Measurements from ENCODE around the gene ADORA1.

Gene ADORA1

GRCh38 chr1:203124546-203125317 is 2.8 kb upstream of the ADORA1 start:
- Histone ChIP-seq H3K27me3 (peaks cover 7% of the 10 kb centered on the region; the same call in 1 of the 2 replicates), H3K4me3 (ENCODE audit: low read depth, low read length) (no peak overlapping the region), H3K36me3 (no peaks in the 10 kb centered on the region), H3K4me1 (peaks cover 39% of the 10 kb centered on the region), H3K9me3 (no peaks in the 10 kb centered on the region)
- TF ChIP-seq CTCF (IDR thresholded peaks at IDR 0.05; ENCODE audit: low read depth, low read length) = no peak
- DNase-seq = no peak

GRCh38 chr1:203126151-203126865 is 1.2 kb upstream of the ADORA1 start:
- H3K4me3 ChIP-seq (ENCODE audit: low read depth, low read length) = no peak overlapping the region
- H3K4me1 ChIP-seq = peaks cover 42% of the 10 kb centered on the region
- no peaks in the 10 kb centered on the region for H3K36me3 ChIP-seq
- H3K27me3 ChIP-seq = peaks cover 7% of the 10 kb centered on the region; the same call in 1 of the 2 replicates
- TF ChIP-seq CTCF (IDR thresholded peaks at IDR 0.05; ENCODE audit: low read depth, low read length) = peak; percentile 58
- no peaks in the 10 kb centered on the region for H3K9me3 ChIP-seq
- no peak for DNase-seq

GRCh38 chr1:203126866-203127665 is 460 bp upstream of the ADORA1 start:
- H3K4me3 ChIP-seq (ENCODE audit: low read depth, low read length) = peak overlapping the region; percentile 54
- no peaks in the 10 kb centered on the region for H3K9me3 ChIP-seq
- peaks cover 7% of the 10 kb centered on the region; the same call in 1 of the 2 replicates for H3K27me3 ChIP-seq
- no peak for DNase-seq
- no peaks in the 10 kb centered on the region for H3K36me3 ChIP-seq
- no peak for TF ChIP-seq CTCF (IDR thresholded peaks at IDR 0.05; ENCODE audit: low read depth, low read length)
- peaks cover 42% of the 10 kb centered on the region for H3K4me1 ChIP-seq

GRCh38 chr1:203128431-203128715 is 847 bp downstream of the ADORA1 start:
- DNase-seq = no peak
- peaks cover 7% of the 10 kb centered on the region; the same call in 1 of the 2 replicates for H3K27me3 ChIP-seq
- peaks cover 42% of the 10 kb centered on the region for H3K4me1 ChIP-seq
- H3K9me3 ChIP-seq = no peaks in the 10 kb centered on the region
- no peaks in the 10 kb centered on the region for H3K36me3 ChIP-seq
- no peak for TF ChIP-seq CTCF (IDR thresholded peaks at IDR 0.05; ENCODE audit: low read depth, low read length)
- H3K4me3 ChIP-seq (ENCODE audit: low read depth, low read length) = peak overlapping the region; percentile 54

GRCh38 chr1:203128716-203129500 is 1.4 kb downstream of the ADORA1 start:
- H3K9me3 ChIP-seq = no peaks in the 10 kb centered on the region
- H3K36me3 ChIP-seq = no peaks in the 10 kb centered on the region
- no peak for DNase-seq
- H3K4me3 ChIP-seq (ENCODE audit: low read depth, low read length) = no peak overlapping the region
- TF ChIP-seq CTCF (IDR thresholded peaks at IDR 0.05; ENCODE audit: low read depth, low read length) = no peak
- H3K4me1 ChIP-seq = peaks cover 42% of the 10 kb centered on the region
- peaks cover 7% of the 10 kb centered on the region; the same call in 1 of the 2 replicates for H3K27me3 ChIP-seq

Data from BE2C (cell line).